OCI-LY7 (cell line): Measurements from ENCODE around the gene SPARC.

ENCODE experiments used
- EZH2phosphoT487 ChIP-seq: fragments of 200-600 bp; sonication (generic); IDR thresholded peaks from 2 replicates; pipeline ENCODE4 v1.6.1; 2018; ENCODE audit warnings: low read depth, borderline replicate concordance, mild to moderate bottlenecking, mixed run types, antibody characterized with exemption, low read length, moderate library complexity, mixed read lengths
- TF ChIP-seq, protein P1 (sequence below): fragments of 200-600 bp; sonication (generic); conservative IDR thresholded peaks from 2 replicates; pipeline ENCODE4 v1.5.1; 2014; ENCODE audit warnings: mild to moderate bottlenecking, antibody characterized with exemption, low read length, moderate library complexity, mixed read lengths

- TF ChIP-seq, protein P1, sequence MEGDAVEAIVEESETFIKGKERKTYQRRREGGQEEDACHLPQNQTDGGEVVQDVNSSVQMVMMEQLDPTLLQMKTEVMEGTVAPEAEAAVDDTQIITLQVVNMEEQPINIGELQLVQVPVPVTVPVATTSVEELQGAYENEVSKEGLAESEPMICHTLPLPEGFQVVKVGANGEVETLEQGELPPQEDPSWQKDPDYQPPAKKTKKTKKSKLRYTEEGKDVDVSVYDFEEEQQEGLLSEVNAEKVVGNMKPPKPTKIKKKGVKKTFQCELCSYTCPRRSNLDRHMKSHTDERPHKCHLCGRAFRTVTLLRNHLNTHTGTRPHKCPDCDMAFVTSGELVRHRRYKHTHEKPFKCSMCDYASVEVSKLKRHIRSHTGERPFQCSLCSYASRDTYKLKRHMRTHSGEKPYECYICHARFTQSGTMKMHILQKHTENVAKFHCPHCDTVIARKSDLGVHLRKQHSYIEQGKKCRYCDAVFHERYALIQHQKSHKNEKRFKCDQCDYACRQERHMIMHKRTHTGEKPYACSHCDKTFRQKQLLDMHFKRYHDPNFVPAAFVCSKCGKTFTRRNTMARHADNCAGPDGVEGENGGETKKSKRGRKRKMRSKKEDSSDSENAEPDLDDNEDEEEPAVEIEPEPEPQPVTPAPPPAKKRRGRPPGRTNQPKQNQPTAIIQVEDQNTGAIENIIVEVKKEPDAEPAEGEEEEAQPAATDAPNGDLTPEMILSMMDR: no peak
- no peak for TF ChIP-seq EZH2phosphoT487
These were observed 46.8 kb upstream of the SPARC start for GRCh38 chr5:151733358-151734063.
